Astrocyte (in vitro differentiated cells and primary cell): ENCODE data around the gene NFIL3.

Experiments used
- CTCF ChIP-seq: IDR thresholded peaks from 2 replicates; pipeline ENCODE4 v1.5.1; 2011; ENCODE audit warnings: low read depth, mild to moderate bottlenecking, inconsistent platforms, low read length, moderate library complexity; ENCODE audit not compliant: insufficient read depth
- EZH2 ChIP-seq: IDR thresholded peaks from 2 replicates; pipeline ENCODE4 v1.6.1; 2012; ENCODE audit warnings: mild to moderate bottlenecking, low read length, inconsistent platforms; ENCODE audit not compliant: insufficient read depth

DNA sequence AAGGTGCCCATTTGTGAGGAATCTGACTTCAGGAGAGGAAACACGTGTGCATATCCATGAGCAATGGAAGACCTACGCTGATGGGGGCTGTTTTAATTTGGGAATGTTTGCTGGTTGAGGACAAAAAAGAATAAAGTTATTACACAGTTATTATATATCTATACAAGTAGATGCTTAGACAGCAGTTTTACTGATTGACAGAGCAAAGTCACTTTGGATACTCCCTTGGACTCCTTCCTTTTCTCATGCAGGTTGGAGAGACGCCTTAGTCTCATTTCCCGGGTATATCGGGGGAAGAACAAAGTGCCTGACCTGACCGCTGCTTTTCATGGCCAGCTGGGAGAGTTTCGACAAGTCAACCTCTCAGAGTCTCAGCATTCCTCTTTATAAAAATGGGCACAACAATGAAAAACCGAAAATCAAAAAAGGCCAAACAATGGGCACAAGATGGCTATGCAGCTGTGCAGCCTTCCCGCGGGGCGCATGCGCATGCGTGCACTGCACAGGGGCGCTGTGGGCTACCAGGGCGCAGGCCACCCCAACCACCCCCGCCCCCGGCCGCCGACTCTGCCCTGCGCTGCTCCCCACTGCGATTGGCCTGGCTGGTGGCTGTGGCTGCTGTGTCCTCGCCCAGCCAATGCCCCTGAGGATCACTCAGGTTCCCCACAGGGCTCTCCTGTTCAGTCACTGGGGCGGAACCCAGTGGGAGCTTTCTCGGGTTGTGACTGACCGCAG is 18.1 kb downstream of the NFIL3 start:
- TF ChIP-seq CTCF = no peak
- no peak for TF ChIP-seq EZH2
